SK-N-SH (cell line): Measurements from ENCODE around the gene LRMDA. TPM values are rescaled to one million over a fixed set of nuclear protein-coding genes. Genes with fewer than 3 reads are reported as not detected.

ENCODE experiments used
- CTCF ChIA-PET: fragments of 300-600, 350-600 bp; formaldehyde crosslinking; extraction: SDS; loops from one replicate; lab custom pipeline; 2021; lab: Yijun Ruan, JAX
- POLR2A ChIA-PET: fragments of 350-600 bp; sonication (Branson Sonifier 250); formaldehyde crosslinking; extraction: SDS; loops from one replicate; lab custom pipeline; 2020; ENCODE audit warnings: antibody characterized with exemption, inconsistent platforms; lab: Yijun Ruan, JAX
- DNase-seq: peaks from one replicate; pipeline ENCODE4 v3.0.0; 2012
- H2AFZ ChIP-seq: fragments of 200-600 bp; sonication (generic); 2 replicates; pipeline ENCODE4 v1.8.1; 2016; ENCODE audit warnings: antibody characterized with exemption, mild to moderate bottlenecking, low read depth
- H3F3A ChIP-seq: fragments of 200-600 bp; sonication (generic); replicated peaks from 2 replicates; pipeline ENCODE3; 2016; ENCODE audit warnings: antibody characterized with exemption, mild to moderate bottlenecking; ENCODE audit not compliant: insufficient read depth
- H3K27ac ChIP-seq, 2 experiments: fragments of 200-500 bp in 1 of 2; fragments of 200-600 bp in 1 of 2; sonication (Bioruptor generic) in 1 of 2; sonication (generic), shearing (Covaris generic) in 1 of 2; 2 replicates each; pipeline versions ENCODE4 v1.5.1 to v1.6.1; 2014 to 2016; ENCODE audit warnings: low read depth in 2 of 2, inconsistent platforms in 1 of 2, low read length in 1 of 2, mild to moderate bottlenecking in 1 of 2, mixed read lengths in 1 of 2
- H3K27me3 ChIP-seq: fragments of 200-600 bp; sonication (generic), shearing (Covaris generic); 2 replicates; pipeline ENCODE4 v1.6.1; 2016; ENCODE audit warnings: mixed run types; ENCODE audit not compliant: insufficient read depth
- H3K36me3 ChIP-seq, 2 experiments: fragments of 200-500 bp in 1 of 2; fragments of 200-600 bp in 1 of 2; sonication (Bioruptor generic) in 1 of 2; sonication (generic) in 1 of 2; replicated peaks in 1 of 2; 2 replicates each; pipeline versions ENCODE3 to v1.5.1; 2014 to 2016; ENCODE audit warnings: low read length in 1 of 2, mild to moderate bottlenecking in 1 of 2; ENCODE audit not compliant: insufficient read depth in 2 of 2, control insufficient read depth in 1 of 2
- H3K4me1 ChIP-seq, 2 experiments: fragments of 200-500 bp in 1 of 2; fragments of 200-600 bp in 1 of 2; sonication (Bioruptor generic) in 1 of 2; sonication (generic), shearing (Covaris generic) in 1 of 2; 2 replicates each; pipeline versions ENCODE4 v1.5.1 to v1.6.1; 2014 to 2016; ENCODE audit warnings: low read depth in 1 of 2, low read length in 1 of 2, mixed run types in 1 of 2; ENCODE audit not compliant: insufficient read depth in 2 of 2, control insufficient read depth in 1 of 2
- H3K4me2 ChIP-seq: fragments of 200-600 bp; sonication (generic), shearing (Covaris generic); 2 replicates; pipeline ENCODE4 v1.6.1; 2017; ENCODE audit warnings: mixed run types
- H3K4me3 ChIP-seq, 2 experiments: fragments of 200-500 bp in 1 of 2; fragments of 200-600 bp in 1 of 2; sonication (Bioruptor generic) in 1 of 2; sonication (generic), shearing (Covaris generic) in 1 of 2; 2 replicates each; pipeline versions ENCODE4 v1.5.1 to v1.8.1; 2014 to 2016; ENCODE audit warnings: low read depth in 2 of 2, inconsistent platforms in 1 of 2, low read length in 1 of 2, mild to moderate bottlenecking in 1 of 2, mixed read lengths in 1 of 2, moderate library complexity in 1 of 2
- H3K79me2 ChIP-seq: fragments of 200-600 bp; sonication (generic); 2 replicates; pipeline ENCODE4 v1.8.1; 2017; ENCODE audit warnings: mild to moderate bottlenecking; ENCODE audit not compliant: insufficient read depth
- H3K9ac ChIP-seq: fragments of 200-600 bp; sonication (generic); 2 replicates; pipeline ENCODE4 v1.6.1; 2017; ENCODE audit warnings: mixed run types
- H3K9me2 ChIP-seq: fragments of 200-600 bp; sonication (generic); 2 replicates; pipeline ENCODE4 v1.6.1; 2017; ENCODE audit warnings: mixed run types
- H3K9me3 ChIP-seq: fragments of 200-600 bp; sonication (generic); 2 replicates; pipeline ENCODE4 v1.6.1; 2017; ENCODE audit warnings: mixed run types, mild to moderate bottlenecking, moderate library complexity
- H4K20me1 ChIP-seq: fragments of 200-600 bp; sonication (generic); 2 replicates; pipeline ENCODE4 v1.6.1; 2017; ENCODE audit warnings: mild to moderate bottlenecking, mixed run types; ENCODE audit not compliant: insufficient read depth
- CTCF ChIP-seq: fragments of 200-600 bp; sonication (generic); IDR thresholded peaks from 2 replicates; pipeline ENCODE4 v1.6.1; 2017; ENCODE audit warnings: antibody characterized with exemption, mild to moderate bottlenecking, moderate library complexity
- EP300 ChIP-seq, 2 experiments: IDR thresholded peaks; 2 replicates each; pipeline versions ENCODE4 v1.4.0 to v1.6.1; 2012; ENCODE audit warnings: borderline replicate concordance in 1 of 2, low read depth in 1 of 2, low read length in 1 of 2
- FOXJ3 ChIP-seq: sonication (generic); formaldehyde crosslinking; IDR thresholded peaks from 2 replicates; pipeline ENCODE4 v1.5.1; 2020; ENCODE audit warnings: mild to moderate bottlenecking, missing genetic modification reagents
- GATA2 ChIP-seq: sonication (generic); formaldehyde crosslinking; IDR thresholded peaks from 2 replicates; pipeline ENCODE4 v1.5.0; 2020; ENCODE audit warnings: mild to moderate bottlenecking, missing genetic modification reagents
- JUND ChIP-seq: IDR thresholded peaks from 2 replicates; pipeline ENCODE4 v1.4.0; 2012
- MAX ChIP-seq: IDR thresholded peaks from 2 replicates; pipeline ENCODE4 v1.4.0; 2012; ENCODE audit warnings: low read depth
- MEF2A ChIP-seq: IDR thresholded peaks from 2 replicates; pipeline ENCODE4 v1.4.0; 2012; ENCODE audit warnings: low read depth, borderline replicate concordance
- MXI1 ChIP-seq: IDR thresholded peaks from 2 replicates; pipeline ENCODE4 v1.6.1; 2012; ENCODE audit warnings: mild to moderate bottlenecking, low read depth, low read length, improper control_type of control experiment
- NFIC ChIP-seq: IDR thresholded peaks from 2 replicates; pipeline ENCODE4 v1.4.0; 2012; ENCODE audit warnings: borderline replicate concordance
- NRF1 ChIP-seq: IDR thresholded peaks from 2 replicates; pipeline ENCODE4 v1.6.1; 2012; ENCODE audit warnings: low read depth, mild to moderate bottlenecking, low read length
- PBX3 ChIP-seq: IDR thresholded peaks from 2 replicates; pipeline ENCODE4; 2012
- POLR2AphosphoS5 ChIP-seq: IDR thresholded peaks from 2 replicates; pipeline ENCODE4 v1.6.1; 2012; ENCODE audit warnings: low read depth, low read length
- REST ChIP-seq: IDR thresholded peaks from 2 replicates; pipeline ENCODE4 v1.6.1; 2012; ENCODE audit warnings: mild to moderate bottlenecking, low read depth, low read length, moderate library complexity
- SIN3A ChIP-seq: IDR thresholded peaks from 2 replicates; pipeline ENCODE4 v1.6.1; 2012; ENCODE audit warnings: low read depth, mild to moderate bottlenecking, low read length, moderate library complexity, borderline replicate concordance
- TEAD4 ChIP-seq: IDR thresholded peaks from 2 replicates; pipeline ENCODE4 v1.4.0; 2012; ENCODE audit warnings: mild to moderate bottlenecking, borderline replicate concordance; ENCODE audit not compliant: insufficient read depth
- USF1 ChIP-seq: IDR thresholded peaks from 2 replicates; pipeline ENCODE4 v1.4.0; 2012; ENCODE audit warnings: low read depth, borderline replicate concordance
- USF2 ChIP-seq: fragments of 150-350 bp; IDR thresholded peaks from 2 replicates; pipeline ENCODE4 v1.6.1; 2017; ENCODE audit warnings: antibody characterized with exemption, low read length, low read depth, borderline replicate concordance
- YY1 ChIP-seq: IDR thresholded peaks from 2 replicates; pipeline ENCODE4 v1.4.0; 2012; ENCODE audit warnings: low read depth, mild to moderate bottlenecking
- WGBS: methylation state at CpG from one replicate; pipeline ENCODE4 v1.1.6; 2017; ENCODE audit warnings: low lambda C conversion rate; 5-methylcytosine and 5-hydroxymethylcytosine counted together
- polyA plus RNA-seq, 3 experiments: library from polyadenylated mRNA; depleted of rRNA; stranded (reverse); fragments of >200 nt; gene quantifications; 2 replicates each; pipeline ENCODE4 v1.2.3, GENCODE V29; 2012

The LRMDA gene
- polyA plus RNA-seq, 1 of the 3 experiments (the other 2 are of a cell fraction) = 0.95 TPM

GRCh38 chr10:76404531-76404930 lies 973.1 kb downstream of the LRMDA start:
- Histone ChIP-seq H3K27me3 (no peaks in the 10 kb centered on the region), H2AFZ (no peak overlapping the region), H3K4me3 (no peak overlapping the region), H3K79me2 (no peaks in the 10 kb centered on the region), H3K9me3 (no peaks in the 10 kb centered on the region), H3K4me1 (peaks cover 0 to 6% of the 10 kb centered on the region in 2 experiments; a peak in 1 of 4 replicates), H3K4me2 (no peak overlapping the region), H3K36me3 (no peaks in the 10 kb centered on the region), H3K9ac (no peak overlapping the region), H3K9me2 (no peaks in the 10 kb centered on the region), H4K20me1 (no peaks in the 10 kb centered on the region), H3K27ac (no peak overlapping the region), H3F3A (no peaks in the 10 kb centered on the region)
- no peak for DNase-seq
- ChIA-PET CTCF (interaction anchor here (1.0 kb wide), 1 partner anchor 75 kb away, joined by 4 read pairs; no protein-coding TSS in a partner anchor), POLR2A (no interaction called here)
- WGBS = 88% methylated on average over 4 of the region's 4 CpGs
- TF ChIP-seq MAX = no peak
- TF ChIP-seq REST = no peak
- TF ChIP-seq SIN3A = no peak
- no peak for TF ChIP-seq PBX3
- no peak for TF ChIP-seq MEF2A
- TF ChIP-seq USF2 = no peak
- no peak for TF ChIP-seq CTCF
- TF ChIP-seq USF1 = no peak
- TF ChIP-seq POLR2AphosphoS5 = no peak
- no peak for TF ChIP-seq NFIC
- TF ChIP-seq GATA2 (CRISPR knock-in tag) = no peak
- TF ChIP-seq NRF1 = no peak
- no peak for TF ChIP-seq EP300 (IDR thresholded peaks at IDR 0.05; ENCODE audit: borderline replicate concordance in 1 of 2, low read depth in 1 of 2, low read length in 1 of 2)
- TF ChIP-seq FOXJ3 (CRISPR knock-in tag) = no peak
- TF ChIP-seq MXI1 = no peak
- TF ChIP-seq TEAD4 = no peak
- TF ChIP-seq JUND = no peak
- no peak for TF ChIP-seq YY1
